C4-2B (cell line): ENCODE measurements around the gene TOX2.

Source experiments
- CTCF ChIP-seq: fragments of 450-650 bp; conservative IDR thresholded peaks from 2 replicates; pipeline ENCODE4 v1.5.1; 2017; ENCODE audit warnings: mild to moderate bottlenecking
- ZFX ChIP-seq: fragments of 450-650 bp; IDR thresholded peaks from 2 replicates; pipeline ENCODE4 v1.6.1; 2017

- TF ChIP-seq CTCF: no peak
- TF ChIP-seq ZFX: no peak
These were observed 85.2 kb downstream of the TOX2 start for GRCh38 chr20:43999848-44000247.
